K562 (cell line): ENCODE measurements around the gene ARL8A. TPM values are rescaled to one million over a fixed set of nuclear protein-coding genes. Genes with fewer than 3 reads are reported as not detected.

Experiments used
- ARHGAP35 ChIP-seq: fragments of 450-650 bp; IDR thresholded peaks from 2 replicates; pipeline ENCODE4 v1.6.1; 2018; ENCODE audit not compliant: partially characterized antibody
- BRF2 ChIP-seq: IDR thresholded peaks from 3 replicates; pipeline ENCODE4 v1.6.1; 2011; ENCODE audit warnings: borderline replicate concordance, mild to moderate bottlenecking; ENCODE audit not compliant: insufficient read length, insufficient read depth
- CCAR2 ChIP-seq: fragments of 200-400 bp; formaldehyde crosslinking; IDR thresholded peaks from 2 replicates; pipeline ENCODE4 v1.6.1; 2017; ENCODE audit warnings: mild to moderate bottlenecking, low read depth, low read length
- CCNT2 ChIP-seq: IDR thresholded peaks from 2 replicates; pipeline ENCODE4 v1.6.1; 2011; ENCODE audit warnings: borderline replicate concordance, low read depth, mild to moderate bottlenecking, moderate library complexity, mixed read lengths, low read length; ENCODE audit not compliant: insufficient read length; ENCODE audit errors: extremely low read depth
- CEBPG ChIP-seq, 3 experiments: fragments of 200-800 bp in 1 of 3; sonication (Bioruptor generic) in 1 of 3; sonication (generic) in 1 of 3; formaldehyde crosslinking in 1 of 3; IDR thresholded peaks in 2 of 3; conservative IDR thresholded peaks in 1 of 3; 2 replicates each; pipeline versions ENCODE4 v1.6.1 to v1.8.0; 2016 to 2022; ENCODE audit warnings: missing compliant biosample characterization in 2 of 3, missing genetic modification characterization in 2 of 3, mild to moderate bottlenecking in 1 of 3, missing genetic modification reagents in 1 of 3
- CTCFL ChIP-seq: IDR thresholded peaks from 2 replicates; pipeline ENCODE4 v1.6.1; 2011; ENCODE audit warnings: borderline replicate concordance, low read depth, mild to moderate bottlenecking, moderate library complexity, low read length; ENCODE audit not compliant: insufficient read depth, poor library complexity, severe bottlenecking
- ELF1 ChIP-seq: fragments of 200-800 bp; sonication (Bioruptor generic); IDR thresholded peaks from 2 replicates; pipeline ENCODE4 v1.6.1; 2016; ENCODE audit warnings: missing genetic modification characterization, missing compliant biosample characterization
- ETV6 ChIP-seq, 3 experiments: fragments of 150-350 bp in 1 of 3; sonication (generic) in 1 of 3; formaldehyde crosslinking in 1 of 3; IDR thresholded peaks; 2 replicates each; pipeline versions ENCODE4 v1.6.1 to v1.8.0; 2014 to 2022; ENCODE audit warnings: borderline replicate concordance in 2 of 3, low read depth in 2 of 3, antibody characterized with exemption in 1 of 3, low read length in 1 of 3, mild to moderate bottlenecking in 1 of 3, missing genetic modification reagents in 1 of 3
- EZH2 ChIP-seq: IDR thresholded peaks from 2 replicates; pipeline ENCODE4 v1.6.1; 2012; ENCODE audit warnings: low read depth, mild to moderate bottlenecking, inconsistent platforms, low read length, borderline replicate concordance
- FOSL1 ChIP-seq: fragments of 200-800 bp; sonication (Bioruptor generic); conservative IDR thresholded peaks from 2 replicates; pipeline ENCODE4 v1.6.1; 2016; ENCODE audit warnings: missing genetic modification characterization, missing compliant biosample characterization
- MCM7 ChIP-seq, 2 experiments: fragments of 450-650 bp; IDR thresholded peaks; 2 replicates each; pipeline ENCODE4 v1.6.1; 2016 to 2018
- POLR2AphosphoS2 ChIP-seq: IDR thresholded peaks from 2 replicates; pipeline ENCODE4 v1.6.1; 2012; ENCODE audit warnings: low read length, improper control_type of control experiment
- RNF2 ChIP-seq: sonication (generic); IDR thresholded peaks from 2 replicates; pipeline ENCODE4 v1.6.1; 2016
- SAFB ChIP-seq: fragments of 200-400 bp; formaldehyde crosslinking; IDR thresholded peaks from 2 replicates; pipeline ENCODE4 v1.6.1; 2017; ENCODE audit warnings: low read depth, low read length, borderline replicate concordance
- SMAD2 ChIP-seq: fragments of 150-350 bp; IDR thresholded peaks from 2 replicates; pipeline ENCODE4 v1.6.1; 2014; ENCODE audit warnings: low read depth, mild to moderate bottlenecking, low read length
- TAF1 ChIP-seq: IDR thresholded peaks from 2 replicates; pipeline ENCODE4 v1.6.1; 2011; ENCODE audit warnings: mild to moderate bottlenecking, low read length, moderate library complexity; ENCODE audit not compliant: insufficient read depth, control insufficient read depth, severe bottlenecking; ENCODE audit errors: extremely low read depth
- ZBTB8A ChIP-seq: fragments of 450-650 bp; IDR thresholded peaks from 2 replicates; pipeline ENCODE4 v1.6.1; 2018; ENCODE audit warnings: mild to moderate bottlenecking, moderate library complexity; ENCODE audit not compliant: partially characterized antibody
- ZC3H4 ChIP-seq: sonication (generic); formaldehyde crosslinking; IDR thresholded peaks from 2 replicates; pipeline ENCODE4 v1.9.0; 2021; ENCODE audit warnings: missing genetic modification reagents, borderline replicate concordance
- ZNF224 ChIP-seq: sonication (generic); formaldehyde crosslinking; IDR thresholded peaks from 2 replicates; pipeline ENCODE4 v1.8.0; 2022; ENCODE audit warnings: mild to moderate bottlenecking, missing genetic modification reagents
- polyA plus RNA-seq, 8 experiments: library from polyadenylated mRNA; depleted of rRNA in 4 of 8; stranded (reverse) in 5 of 8; unstranded in 3 of 8; fragments of >200 nt; fragmentation: Nextera tagmentation in 2 of 8; fragmentation: Illumina TruSeq in 1 of 8; extraction: Ambion mirVana in 2 of 8; extraction: Trizol in 1 of 8; gene quantifications; 2 replicates each; pipeline versions ENCODE4 v1.2.1 to v1.2.3, GENCODE V29; 2011 to 2014; ENCODE audit warnings: inconsistent platforms in 1 of 8, missing spikeins in 1 of 8
- total RNA-seq, 7 experiments: library from RNA; depleted of rRNA in 6 of 7; stranded (reverse); fragments of >200 nt in 6 of 7; fragmentation: Illumina TruSeq in 2 of 7; extraction: Trizol in 2 of 7; gene quantifications; 2 replicates each; pipeline versions ENCODE4 v1.2.1 to v1.2.3, GENCODE V29; 2011 to 2021; ENCODE audit warnings: low replicate concordance in 1 of 7
- TF ChIP-seq, protein P1 (sequence below), 2 experiments: IDR thresholded peaks in 1 of 2; conservative IDR thresholded peaks in 1 of 2; 2 replicates each; pipeline ENCODE4 v1.6.1; 2016; ENCODE audit warnings: low read depth in 2 of 2, mild to moderate bottlenecking in 1 of 2, missing compliant biosample characterization in 1 of 2, missing genetic modification characterization in 1 of 2, moderate library complexity in 1 of 2
- TF ChIP-seq, protein P2 (sequence below): fragments of 250-450 bp; sonication (Bioruptor Pico); IDR thresholded peaks from 2 replicates; pipeline ENCODE4 v1.5.0; 2021

The ARL8A gene
- total and polyA plus RNA-seq, 9 of the 15 experiments (the other 6 are each of a cell fraction or from before 2014, with no cell fraction given) = 0.17 to 27.3 (median 15.6) TPM

GRCh38 chr1:202162047-202162417, 17.5 kb upstream of the ARL8A start (continued):
- no peak for TF ChIP-seq CTCFL
- no peak for TF ChIP-seq CCNT2
- no peak for TF ChIP-seq ZNF224 (CRISPR knock-in tag)
- peak; percentile 87 for TF ChIP-seq FOSL1 (tag)
- no peak for TF ChIP-seq EZH2
- no peak for TF ChIP-seq ZBTB8A
- peak; percentile 61 to 79; a peak in 2 of 4 replicates for TF ChIP-seq ETV6 (IDR thresholded peaks at IDR 0.05; ENCODE audit: borderline replicate concordance in 1 of 2, low read depth in 2 of 2, low read length in 1 of 2)
- no peak for TF ChIP-seq ETV6 (CRISPR knock-in tag; IDR thresholded peaks at IDR 0.05; ENCODE audit: borderline replicate concordance)
- TF ChIP-seq CEBPG (CRISPR knock-in tag; IDR thresholded peaks at IDR 0.05) = no peak
- TF ChIP-seq CEBPG (tag; conservative IDR thresholded peaks at IDR 0.05 in 1 of 2, IDR thresholded peaks at IDR 0.05 in 1 of 2) = no peak
- no peak for TF ChIP-seq ARHGAP35
- no peak for TF ChIP-seq SAFB
- TF ChIP-seq CCAR2 = no peak
- peak; percentile 90; the same call in 1 of the 2 replicates for TF ChIP-seq RNF2
- no peak for TF ChIP-seq POLR2AphosphoS2
- TF ChIP-seq, protein P1, sequence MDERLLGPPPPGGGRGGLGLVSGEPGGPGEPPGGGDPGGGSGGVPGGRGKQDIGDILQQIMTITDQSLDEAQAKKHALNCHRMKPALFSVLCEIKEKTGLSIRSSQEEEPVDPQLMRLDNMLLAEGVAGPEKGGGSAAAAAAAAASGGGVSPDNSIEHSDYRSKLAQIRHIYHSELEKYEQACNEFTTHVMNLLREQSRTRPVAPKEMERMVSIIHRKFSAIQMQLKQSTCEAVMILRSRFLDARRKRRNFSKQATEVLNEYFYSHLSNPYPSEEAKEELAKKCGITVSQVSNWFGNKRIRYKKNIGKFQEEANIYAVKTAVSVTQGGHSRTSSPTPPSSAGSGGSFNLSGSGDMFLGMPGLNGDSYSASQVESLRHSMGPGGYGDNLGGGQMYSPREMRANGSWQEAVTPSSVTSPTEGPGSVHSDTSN (CRISPR knock-in tag; IDR thresholded peaks at IDR 0.05; ENCODE audit: low read depth) = no peak
- TF ChIP-seq, protein P1 (tag; conservative IDR thresholded peaks at IDR 0.05; ENCODE audit: low read depth) = no peak
- no peak for TF ChIP-seq SMAD2
- TF ChIP-seq ZC3H4 = no peak
- no peak for TF ChIP-seq BRF2
- no peak for TF ChIP-seq MCM7 (IDR thresholded peaks at IDR 0.05)
- 0 out of 2 replicates have a peak, but pooled peaks have one; percentile 53 for TF ChIP-seq ELF1 (tag)
- TF ChIP-seq, protein P2, sequence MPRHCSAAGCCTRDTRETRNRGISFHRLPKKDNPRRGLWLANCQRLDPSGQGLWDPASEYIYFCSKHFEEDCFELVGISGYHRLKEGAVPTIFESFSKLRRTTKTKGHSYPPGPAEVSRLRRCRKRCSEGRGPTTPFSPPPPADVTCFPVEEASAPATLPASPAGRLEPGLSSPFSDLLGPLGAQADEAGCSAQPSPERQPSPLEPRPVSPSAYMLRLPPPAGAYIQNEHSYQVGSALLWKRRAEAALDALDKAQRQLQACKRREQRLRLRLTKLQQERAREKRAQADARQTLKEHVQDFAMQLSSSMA (CRISPR knock-in tag) = no peak
- peak; percentile 57 for TF ChIP-seq TAF1
